ENCODE data around the gene MSL2.
"Not testable (repeated sequence)": the region's sequence is repeated elsewhere in the genome, so short reads cannot be mapped to it uniquely, and the experiment has no call there.

MSL2 gene

DNA sequence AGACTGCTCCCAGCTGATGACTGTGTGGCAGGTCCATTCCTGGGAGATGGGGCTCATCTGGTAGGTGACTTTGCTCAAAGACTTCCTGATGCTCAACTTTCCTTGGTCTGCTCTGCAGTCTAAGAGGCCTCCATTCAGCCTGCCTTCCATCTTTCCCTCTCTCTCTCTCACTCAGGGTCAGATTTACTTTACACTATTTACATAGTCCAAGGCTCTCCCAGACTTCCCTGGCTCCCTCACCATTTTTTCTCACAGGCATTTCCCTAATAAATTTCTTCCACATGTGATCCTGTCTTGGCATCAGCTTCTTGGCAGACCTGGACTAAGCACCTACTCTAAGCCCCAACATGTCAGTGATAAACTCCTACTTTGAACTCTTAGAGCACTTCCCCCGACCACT is 41.0 kb upstream of the MSL2 start:
- no peak overlapping the region for H3K4me2 ChIP-seq (ENCODE audit: low read length)
- H3K4me1 ChIP-seq (ENCODE audit: low read length), result peaks cover 7% of the 10 kb centered on the region; the same call in 1 of the 2 replicates
- no peaks in the 10 kb centered on the region for H3K79me2 ChIP-seq (ENCODE audit: low read length)
- H3K27ac ChIP-seq (ENCODE audit: low read length), result no peak overlapping the region
- no peaks in the 10 kb centered on the region for H4K20me1 ChIP-seq (ENCODE audit: insufficient read depth, low read length)
- no peak overlapping the region for H2AFZ ChIP-seq (ENCODE audit: low read depth, low read length)
- no peak overlapping the region for H3K9ac ChIP-seq (ENCODE audit: low read length)
- H3K9me3 ChIP-seq (ENCODE audit: insufficient read depth, low read length), result no peaks in the 10 kb centered on the region
- no peak overlapping the region for H3K4me3 ChIP-seq (ENCODE audit: low read length)
- H3K27me3 ChIP-seq (ENCODE audit: low read depth, low read length), result peaks cover 41% of the 10 kb centered on the region
- no peaks in the 10 kb centered on the region for H3K36me3 ChIP-seq (replicated peaks; ENCODE audit: low read depth, low read length)
- TF ChIP-seq CTCF (IDR thresholded peaks at IDR 0.05; ENCODE audit: low read depth, low read length), result no peak
- no peak for TF ChIP-seq EZH2phosphoT487 (IDR thresholded peaks at IDR 0.05; ENCODE audit: low read depth)

GRCh38 chr3:136236109-136236508 is 40.0 kb upstream of the MSL2 start:
- Histone ChIP-seq H3K4me2 (ENCODE audit: low read length) (no peak overlapping the region), H2AFZ (ENCODE audit: low read depth, low read length) (no peak overlapping the region), H3K4me3 (ENCODE audit: low read length) (no peak overlapping the region), H3K4me1 (ENCODE audit: low read length) (peaks cover 7% of the 10 kb centered on the region; the same call in 1 of the 2 replicates), H3K36me3 (replicated peaks; ENCODE audit: low read depth, low read length) (no peaks in the 10 kb centered on the region), H3K27ac (ENCODE audit: low read length) (no peak overlapping the region), H3K9me3 (ENCODE audit: insufficient read depth, low read length) (no peaks in the 10 kb centered on the region), H3K9ac (ENCODE audit: low read length) (no peak overlapping the region), H4K20me1 (ENCODE audit: insufficient read depth, low read length) (no peaks in the 10 kb centered on the region), H3K79me2 (ENCODE audit: low read length) (no peaks in the 10 kb centered on the region), H3K27me3 (ENCODE audit: low read depth, low read length) (peaks cover 34% of the 10 kb centered on the region; the same call in 1 of the 2 replicates)
- TF ChIP-seq CTCF (IDR thresholded peaks at IDR 0.05; ENCODE audit: low read depth, low read length) (no peak), EZH2phosphoT487 (IDR thresholded peaks at IDR 0.05; ENCODE audit: low read depth) (no peak)

GRCh38 chr3:136235545-136235944 is 39.4 kb upstream of the MSL2 start:
- Histone ChIP-seq H3K27me3 (ENCODE audit: low read depth, low read length) (peaks cover 28% of the 10 kb centered on the region; the same call in 1 of the 2 replicates), H4K20me1 (ENCODE audit: insufficient read depth, low read length) (no peaks in the 10 kb centered on the region), H3K27ac (ENCODE audit: low read length) (no peak overlapping the region), H3K4me1 (ENCODE audit: low read length) (peaks cover 7% of the 10 kb centered on the region; the same call in 1 of the 2 replicates), H2AFZ (ENCODE audit: low read depth, low read length) (no peak overlapping the region), H3K9ac (ENCODE audit: low read length) (no peak overlapping the region), H3K4me3 (ENCODE audit: low read length) (no peak overlapping the region), H3K36me3 (replicated peaks; ENCODE audit: low read depth, low read length) (no peaks in the 10 kb centered on the region), H3K4me2 (ENCODE audit: low read length) (no peak overlapping the region), H3K9me3 (ENCODE audit: insufficient read depth, low read length) (no peaks in the 10 kb centered on the region), H3K79me2 (ENCODE audit: low read length) (no peaks in the 10 kb centered on the region)
- TF ChIP-seq CTCF (IDR thresholded peaks at IDR 0.05; ENCODE audit: low read depth, low read length) (no peak), EZH2phosphoT487 (IDR thresholded peaks at IDR 0.05; ENCODE audit: low read depth) (no peak)

DNA sequence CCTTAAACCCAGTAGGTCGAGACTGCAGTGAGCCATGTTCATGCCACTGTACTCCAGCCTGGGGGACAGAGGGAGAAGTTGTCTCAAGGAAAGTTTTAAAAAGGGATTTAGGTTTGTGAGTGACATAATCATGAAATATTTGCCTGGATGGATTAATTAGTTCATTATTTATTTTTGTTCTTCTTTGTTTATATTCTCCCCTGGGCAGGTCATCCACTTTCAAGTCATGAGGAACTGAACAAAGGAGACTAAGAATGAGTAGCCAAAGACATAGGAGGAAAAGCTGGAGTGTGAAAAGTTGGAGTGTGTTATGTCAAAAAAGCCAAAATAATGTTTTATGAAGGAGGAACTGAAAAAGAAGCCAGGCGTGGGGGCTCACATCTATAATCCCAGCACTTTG is 36.3 kb upstream of the MSL2 start:
- H3K9me3 ChIP-seq (ENCODE audit: insufficient read depth, low read length), result no peaks in the 10 kb centered on the region
- H3K4me2 ChIP-seq (ENCODE audit: low read length), result no peak overlapping the region
- peaks cover 10% of the 10 kb centered on the region; the same call in 1 of the 2 replicates for H3K27me3 ChIP-seq (ENCODE audit: low read depth, low read length)
- no peak overlapping the region for H2AFZ ChIP-seq (ENCODE audit: low read depth, low read length)
- H3K4me1 ChIP-seq (ENCODE audit: low read length), result peaks cover 7% of the 10 kb centered on the region; the same call in 1 of the 2 replicates
- H3K9ac ChIP-seq (ENCODE audit: low read length), result no peak overlapping the region
- no peaks in the 10 kb centered on the region for H3K79me2 ChIP-seq (ENCODE audit: low read length)
- TF ChIP-seq EZH2phosphoT487 (IDR thresholded peaks at IDR 0.05; ENCODE audit: low read depth), result no peak
- TF ChIP-seq CTCF (IDR thresholded peaks at IDR 0.05; ENCODE audit: low read depth, low read length), result no peak
- no peaks in the 10 kb centered on the region for H4K20me1 ChIP-seq (ENCODE audit: insufficient read depth, low read length)
- no peaks in the 10 kb centered on the region for H3K36me3 ChIP-seq (replicated peaks; ENCODE audit: low read depth, low read length)
- no peak overlapping the region for H3K27ac ChIP-seq (ENCODE audit: low read length)
- no peak overlapping the region for H3K4me3 ChIP-seq (ENCODE audit: low read length)

DNA sequence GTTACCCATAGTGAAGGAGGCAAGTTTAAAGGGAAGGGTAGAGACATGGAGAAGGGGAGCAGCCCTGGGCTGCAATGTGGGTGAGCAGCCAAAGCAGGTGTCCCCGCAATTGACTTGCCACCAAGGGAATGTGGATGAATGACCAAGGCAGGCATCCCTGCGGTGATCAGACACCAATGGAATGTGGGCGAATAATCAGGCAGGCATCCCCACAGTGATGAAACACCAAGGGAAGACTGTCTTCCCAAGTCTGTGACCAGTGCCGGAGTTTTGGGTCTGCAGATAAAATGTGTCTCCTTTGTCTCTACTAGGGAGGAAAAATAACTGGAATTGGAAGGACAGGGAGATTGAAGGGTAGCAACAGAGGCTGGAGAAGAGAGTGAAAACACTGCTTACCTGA is 26.6 kb upstream of the MSL2 start:
- not testable (repeated sequence) for H3K79me2 ChIP-seq (ENCODE audit: low read length); H3K4me2 ChIP-seq (ENCODE audit: low read length); H3K4me1 ChIP-seq (ENCODE audit: low read length); H3K27ac ChIP-seq (ENCODE audit: low read length); H3K27me3 ChIP-seq (ENCODE audit: low read depth, low read length); H3K9ac ChIP-seq (ENCODE audit: low read length); H2AFZ ChIP-seq (ENCODE audit: low read depth, low read length); H4K20me1 ChIP-seq (ENCODE audit: insufficient read depth, low read length); H3K9me3 ChIP-seq (ENCODE audit: insufficient read depth, low read length); H3K4me3 ChIP-seq (ENCODE audit: low read length); H3K36me3 ChIP-seq (replicated peaks; ENCODE audit: low read depth, low read length)
